GM19239 (cell line): ENCODE results near the gene AKT1.
"Not testable (repeated sequence)": the region's sequence is repeated elsewhere in the genome, so short reads cannot be mapped to it uniquely, and the experiment has no call there.

Experiments
- DNase-seq: peaks from one replicate; pipeline ENCODE4 v3.0.0; 2011; ENCODE audit warnings: low spot score; ENCODE audit not compliant: insufficient read length
- FAIRE-seq: peaks from 2 replicates; lab custom pipeline; 2011; peaks lifted over from hg19 to GRCh38; lab: Jason Lieb, UNC

The AKT1 gene

GRCh38 chr14:104820669-104821228 is 25.2 kb upstream of the AKT1 start:
- FAIRE-seq (no peak), DNase-seq (no peak)

- DNase-seq (no peak), FAIRE-seq (no peak)
These were observed 23.8 kb upstream of the AKT1 start for GRCh38 chr14:104819361-104819781.

- FAIRE-seq (no peak), DNase-seq (no peak)
These were observed 23.2 kb upstream of the AKT1 start for GRCh38 chr14:104818714-104819161.

- FAIRE-seq (no peak), DNase-seq (no peak)
These were observed 22.6 kb upstream of the AKT1 start for GRCh38 chr14:104817930-104818713.

- FAIRE-seq, result no peak
- no peak for DNase-seq
These were observed 21.0 kb upstream of the AKT1 start for GRCh38 chr14:104816616-104816884.

GRCh38 chr14:104814701-104815100 is 19.2 kb upstream of the AKT1 start:
- not testable (repeated sequence) for DNase-seq, FAIRE-seq

- DNase-seq, result no peak
- no peak for FAIRE-seq
These were observed 17.7 kb upstream of the AKT1 start for GRCh38 chr14:104813286-104813685.

GRCh38 chr14:104810316-104810715 is 14.8 kb upstream of the AKT1 start:
- FAIRE-seq, result no peak
- DNase-seq, result no peak

GRCh38 chr14:104808456-104808855 is 12.9 kb upstream of the AKT1 start:
- no peak for FAIRE-seq
- no peak for DNase-seq

GRCh38 chr14:104806625-104807465 is 11.3 kb upstream of the AKT1 start:
- FAIRE-seq, result no peak

GRCh38 chr14:104805941-104806624 is 10.5 kb upstream of the AKT1 start:
- DNase-seq (no peak), FAIRE-seq (no peak)

More at GRCh38 chr14:104806625-104807465, 11.3 kb upstream of the AKT1 start:
- DNase-seq, result no peak

- FAIRE-seq (no peak), DNase-seq (no peak)
These were observed 9.8 kb upstream of the AKT1 start for GRCh38 chr14:104805326-104805678.

GRCh38 chr14:104804481-104805325 is 9.2 kb upstream of the AKT1 start:
- DNase-seq, result no peak
- no peak for FAIRE-seq

- DNase-seq, result no peak
- no peak for FAIRE-seq
These were observed 8.4 kb upstream of the AKT1 start for GRCh38 chr14:104803912-104804410.

- DNase-seq (no peak), FAIRE-seq (no peak)
These were observed 7.8 kb upstream of the AKT1 start for GRCh38 chr14:104803280-104803911.

- FAIRE-seq (no peak), DNase-seq (no peak)
These were observed 7.0 kb upstream of the AKT1 start for GRCh38 chr14:104802394-104803184.

GRCh38 chr14:104801520-104802393 is 6.2 kb upstream of the AKT1 start:
- DNase-seq (no peak), FAIRE-seq (no peak)
